SJSA1 (cell line): ENCODE data around the gene ASCL3. TPM values are rescaled to one million over a fixed set of nuclear protein-coding genes. Genes with fewer than 3 reads are reported as not detected.
A peak's percentile ranks its signal among the peaks of the same experiment; 100 is the strongest.
"Not testable (repeated sequence)": the region's sequence is repeated elsewhere in the genome, so short reads cannot be mapped to it uniquely, and the experiment has no call there.

Experiments used
- DNase-seq, 2 experiments: peaks; one replicate each; pipeline ENCODE4 v3.0.0-alpha.2; 2015 to 2020; ENCODE audit warnings: low spot score in 2 of 2, low read depth in 1 of 2
- H3K27ac ChIP-seq: fragments of 250-450 bp; sonication (Bioruptor Pico); 2 replicates; pipeline ENCODE4 v1.5.1; 2020; ENCODE audit warnings: mild to moderate bottlenecking, moderate library complexity
- H3K27me3 ChIP-seq: fragments of 250-450 bp; sonication (Bioruptor Pico); replicated peaks from 2 replicates; pipeline ENCODE4 v1.5.1; 2020; ENCODE audit warnings: mild to moderate bottlenecking, moderate library complexity
- H3K36me3 ChIP-seq: fragments of 250-450 bp; sonication (Bioruptor Pico); 2 replicates; pipeline ENCODE4 v1.5.1; 2020; ENCODE audit warnings: mild to moderate bottlenecking
- H3K4me1 ChIP-seq: fragments of 250-450 bp; sonication (Bioruptor Pico); replicated peaks from 2 replicates; pipeline ENCODE4 v1.6.1; 2021; ENCODE audit warnings: mild to moderate bottlenecking
- H3K4me3 ChIP-seq: fragments of 250-450 bp; sonication (Bioruptor Pico); 2 replicates; pipeline ENCODE4 v1.5.1; 2020; ENCODE audit warnings: mild to moderate bottlenecking
- H3K9me3 ChIP-seq: fragments of 250-450 bp; sonication (Bioruptor Pico); replicated peaks from 2 replicates; pipeline ENCODE4 v1.5.1; 2020; ENCODE audit warnings: mild to moderate bottlenecking
- total RNA-seq: library from RNA; depleted of rRNA; stranded (reverse); fragments of >200 nt; shearing (Covaris generic); gene quantifications from 2 replicates; pipeline ENCODE4 v1.2.3, GENCODE V29; 2014

Gene ASCL3
- total RNA-seq, 1 experiment from 2014 or later: not detected

GRCh38 chr11:8964324-8965320 is 21.8 kb upstream of the ASCL3 start, which contains the start of gene TMEM9B:
Gene TMEM9B, minus strand, starts transcription at chr11:8964442. Its CDS starts 129 bp downstream, at chr11:8964313.
- Histone ChIP-seq H3K4me3 (peak within 1 kb of the TSS; percentile 85), H3K4me1 (peaks cover 8% of the 10 kb centered on the region), H3K36me3 (peaks cover 8% of the 10 kb centered on the region; the same call in 1 of the 2 replicates), H3K9me3 (no peaks in the 10 kb centered on the region), H3K27me3 (no peaks in the 10 kb centered on the region), H3K27ac (peak within 1 kb of the TSS; percentile 84)
- peak; percentile 82 to 83 for DNase-seq

DNA sequence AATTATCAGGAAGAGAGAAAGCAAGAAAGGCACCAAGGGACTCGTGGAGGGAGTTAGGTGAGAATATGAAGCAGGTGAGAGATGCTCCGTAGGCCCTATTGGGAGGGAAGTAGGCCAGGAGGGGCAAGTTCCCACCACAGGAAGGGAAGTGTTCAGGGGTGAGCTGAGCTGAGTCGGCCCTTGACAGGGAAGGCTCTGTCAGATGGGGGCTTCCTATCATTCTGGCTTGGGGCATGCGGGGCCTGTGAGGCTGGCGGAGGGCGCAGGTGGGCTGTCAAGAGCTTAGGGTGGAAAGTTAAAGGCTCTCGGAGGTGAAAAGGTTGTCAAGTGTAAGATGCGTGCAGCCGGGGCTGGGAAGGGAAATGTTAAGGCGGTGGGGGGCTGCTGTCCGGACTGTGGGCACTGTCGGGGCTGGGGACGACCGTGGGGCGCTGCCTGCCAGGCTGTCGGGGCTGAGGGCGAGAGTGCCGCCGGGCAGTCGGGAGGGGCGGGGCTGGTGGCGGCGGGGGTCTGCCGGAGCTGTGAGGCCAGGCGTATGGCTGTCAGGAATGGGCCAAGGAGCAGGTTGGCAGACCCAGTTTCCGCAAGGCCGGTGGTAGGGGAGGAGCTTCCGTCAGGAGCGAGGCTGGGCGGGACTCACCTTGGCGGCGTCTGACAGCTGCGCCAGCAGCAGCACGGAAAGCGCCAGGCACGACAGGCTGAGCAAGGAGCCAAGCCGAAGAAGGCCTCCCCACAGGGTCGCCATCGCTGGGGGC is 20.9 kb upstream of the ASCL3 start:
- H3K4me3 ChIP-seq: peak overlapping the region; percentile 85
- peaks cover 12% of the 10 kb centered on the region for H3K4me1 ChIP-seq
- H3K9me3 ChIP-seq: no peaks in the 10 kb centered on the region
- H3K27me3 ChIP-seq: no peaks in the 10 kb centered on the region
- H3K27ac ChIP-seq: peak overlapping the region; percentile 84
- DNase-seq: peak in 1 of 2 experiments; percentile 50
- peaks cover 8% of the 10 kb centered on the region; the same call in 1 of the 2 replicates for H3K36me3 ChIP-seq

DNA sequence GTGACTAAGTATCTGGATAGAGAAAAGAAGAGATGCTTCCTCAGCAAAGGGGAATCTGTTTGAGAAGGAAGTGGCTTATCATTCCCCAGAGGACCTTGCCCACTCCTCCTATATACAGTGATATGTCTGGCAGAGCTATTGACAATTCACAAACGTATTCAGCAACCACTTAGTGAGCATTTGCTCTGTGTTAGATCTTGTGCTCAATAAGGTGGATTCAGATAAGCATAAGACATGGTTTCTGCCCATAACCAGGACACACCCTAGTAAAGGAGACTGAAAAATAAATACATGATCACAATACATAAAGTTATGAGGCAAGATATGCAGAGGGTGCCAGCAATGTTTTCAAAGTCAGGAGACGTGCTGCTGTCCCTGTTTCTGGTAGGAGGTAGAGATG is 20.0 kb upstream of the ASCL3 start:
- Histone ChIP-seq H3K36me3 (peaks cover 8% of the 10 kb centered on the region; the same call in 1 of the 2 replicates), H3K9me3 (no peaks in the 10 kb centered on the region), H3K27me3 (no peaks in the 10 kb centered on the region), H3K27ac (no peak overlapping the region), H3K4me1 (peaks cover 12% of the 10 kb centered on the region), H3K4me3 (no peak overlapping the region; the same call in 1 of the 2 replicates)
- no peak for DNase-seq

GRCh38 chr11:8961401-8961800 is 18.6 kb upstream of the ASCL3 start:
- no peaks in the 10 kb centered on the region for H3K9me3 ChIP-seq
- H3K27me3 ChIP-seq: no peaks in the 10 kb centered on the region
- peaks cover 8% of the 10 kb centered on the region; the same call in 1 of the 2 replicates for H3K36me3 ChIP-seq
- H3K4me3 ChIP-seq: no peak overlapping the region
- H3K4me1 ChIP-seq: peaks cover 12% of the 10 kb centered on the region
- no peak for DNase-seq
- H3K27ac ChIP-seq: no peak overlapping the region

- Histone ChIP-seq H3K27ac (no peak overlapping the region), H3K4me3 (no peak overlapping the region), H3K36me3 (peaks cover 8% of the 10 kb centered on the region; the same call in 1 of the 2 replicates), H3K4me1 (peaks cover 7% of the 10 kb centered on the region; the same call in 1 of the 2 replicates), H3K9me3 (no peaks in the 10 kb centered on the region), H3K27me3 (no peaks in the 10 kb centered on the region)
- peak in 1 of 2 experiments; percentile 29 for DNase-seq
Observed at GRCh38 chr11:8959546-8960166, 16.8 kb upstream of the ASCL3 start.

DNA sequence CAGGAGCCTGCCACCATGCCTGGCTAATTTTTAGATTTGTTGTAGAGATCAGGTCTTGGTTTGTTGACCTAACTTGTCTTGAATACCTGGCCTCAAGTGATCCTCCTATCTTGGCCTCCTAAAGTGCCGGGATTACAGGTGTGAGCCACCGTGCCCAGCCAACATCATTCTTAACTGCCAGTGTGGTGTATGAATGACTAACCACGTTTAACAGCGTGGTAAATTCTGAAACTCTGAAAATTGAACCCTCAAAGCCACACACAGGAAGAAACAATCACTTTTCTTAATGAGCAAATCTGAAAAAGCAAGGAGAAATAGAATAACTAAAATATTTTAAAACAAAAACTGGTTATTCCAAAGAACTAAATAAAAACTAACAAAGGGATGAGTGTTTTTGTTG is 14.0 kb upstream of the ASCL3 start:
- no peaks in the 10 kb centered on the region for H3K27me3 ChIP-seq
- 0 out of 2 replicates have a peak, but pooled peaks cover 2% of the 10 kb centered on the region for H3K36me3 ChIP-seq
- no peak overlapping the region for H3K4me3 ChIP-seq
- H3K27ac ChIP-seq: no peak overlapping the region
- DNase-seq: no peak
- 0 out of 2 replicates have a peak, but pooled peaks cover 4% of the 10 kb centered on the region for H3K4me1 ChIP-seq
- no peaks in the 10 kb centered on the region for H3K9me3 ChIP-seq

- H3K4me1 ChIP-seq: peaks cover 6% of the 10 kb centered on the region; the same call in 1 of the 2 replicates
- no peak overlapping the region for H3K27ac ChIP-seq
- H3K9me3 ChIP-seq: no peaks in the 10 kb centered on the region
- H3K36me3 ChIP-seq: 0 out of 2 replicates have a peak, but pooled peaks cover 2% of the 10 kb centered on the region
- no peak overlapping the region for H3K4me3 ChIP-seq
- no peaks in the 10 kb centered on the region for H3K27me3 ChIP-seq
- DNase-seq: no peak
Observed at GRCh38 chr11:8948886-8949285, 6.1 kb upstream of the ASCL3 start.

DNA sequence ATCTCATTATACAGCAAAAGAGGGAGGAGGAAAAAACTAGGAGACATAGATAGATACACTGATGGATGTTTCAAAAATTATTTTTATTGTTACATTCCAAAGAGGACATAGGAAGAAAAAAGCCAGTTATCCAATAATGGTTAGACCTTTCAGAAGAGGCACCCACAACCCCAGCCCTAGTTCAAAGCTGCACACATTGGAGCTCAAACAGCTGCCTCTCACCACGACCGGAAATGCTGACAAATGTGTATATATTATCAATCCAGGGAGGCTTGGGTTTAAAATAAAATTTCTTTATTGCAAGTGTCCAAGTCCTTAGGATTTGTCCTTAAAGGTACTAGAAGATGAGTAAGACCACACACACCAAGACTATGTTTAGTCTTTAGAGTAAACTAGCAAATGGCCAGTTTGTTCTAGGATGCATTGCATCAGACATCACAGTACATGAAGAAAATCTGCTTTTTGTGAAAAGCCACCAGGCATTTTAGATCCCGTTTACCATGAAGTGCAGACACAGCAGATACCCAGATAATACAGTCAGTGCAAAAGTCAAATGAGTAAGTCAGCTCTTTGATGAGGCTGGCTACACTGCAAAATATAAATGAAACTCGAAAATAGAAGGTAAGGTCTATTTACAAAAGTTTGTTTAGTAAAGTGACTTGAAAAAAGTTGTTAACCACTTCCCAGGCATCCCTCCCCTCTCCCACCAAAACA is 4.6 kb upstream of the ASCL3 start:
- no peak overlapping the region for H3K27ac ChIP-seq
- peaks cover 6% of the 10 kb centered on the region; the same call in 1 of the 2 replicates for H3K4me1 ChIP-seq
- no peaks in the 10 kb centered on the region for H3K36me3 ChIP-seq
- no peak overlapping the region for H3K4me3 ChIP-seq
- DNase-seq: peak in 1 of 2 experiments; percentile 1
- no peaks in the 10 kb centered on the region for H3K9me3 ChIP-seq
- H3K27me3 ChIP-seq: no peaks in the 10 kb centered on the region

DNA sequence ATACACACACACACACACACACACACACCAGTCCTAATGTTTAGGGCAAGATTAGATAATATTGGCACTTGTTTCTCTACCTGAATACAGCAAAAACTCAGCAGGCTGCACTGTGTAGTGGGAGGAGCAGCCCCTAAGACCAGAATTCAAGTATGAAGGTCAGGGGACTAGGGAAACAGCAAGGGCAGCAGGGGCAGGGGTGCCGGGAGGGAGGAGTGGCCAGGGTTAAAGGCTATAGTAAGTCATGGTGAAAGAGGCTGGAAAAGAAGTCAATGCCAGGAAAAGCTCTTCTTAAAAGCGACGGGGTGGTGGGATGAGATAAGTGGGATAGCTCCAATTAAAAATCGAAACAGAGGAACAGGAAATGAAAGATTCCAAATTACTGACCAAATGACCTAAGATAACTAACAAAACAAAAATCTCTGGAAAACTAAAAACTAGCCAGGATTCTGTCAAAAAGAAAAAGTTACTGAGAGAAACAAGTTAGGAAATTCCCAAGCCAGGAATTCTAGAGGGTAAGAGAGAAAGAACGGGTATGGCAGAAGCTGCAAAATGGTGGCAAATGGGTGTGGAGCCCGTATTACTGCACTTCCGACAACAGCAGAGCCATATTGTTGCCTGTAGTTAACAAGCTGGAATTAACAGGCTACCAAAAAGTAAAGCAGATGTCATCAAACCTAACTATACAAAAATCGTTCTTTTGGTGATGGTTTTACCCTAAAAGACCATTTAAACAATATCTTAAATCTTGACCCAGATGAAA is 1.3 kb downstream of the ASCL3 start:
- Histone ChIP-seq H3K9me3 (no peaks in the 10 kb centered on the region), H3K27ac (no peak overlapping the region), H3K27me3 (no peaks in the 10 kb centered on the region), H3K4me1 (no peaks in the 10 kb centered on the region), H3K36me3 (no peaks in the 10 kb centered on the region), H3K4me3 (no peak overlapping the region)
- DNase-seq: no peak

DNA sequence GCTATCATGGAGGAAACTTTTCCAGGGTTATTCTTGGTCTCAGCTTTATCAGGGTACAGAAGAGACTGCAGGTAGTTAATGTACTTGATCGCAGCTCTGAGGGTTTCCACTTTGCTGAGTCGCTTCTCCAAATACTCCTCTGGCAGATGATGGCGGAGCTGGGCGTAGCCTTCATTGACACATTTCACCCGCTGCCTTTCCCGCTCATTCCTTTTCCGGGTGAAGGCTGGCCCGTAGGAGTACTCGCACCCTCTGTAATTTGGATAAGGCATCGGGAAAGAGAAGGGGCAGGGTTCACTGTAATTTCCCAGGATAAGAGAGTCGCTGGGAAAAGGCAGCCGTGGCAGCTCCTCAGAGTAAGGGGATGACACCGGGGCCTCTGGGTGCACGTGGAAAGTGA is 5.2 kb downstream of the ASCL3 start:
- DNase-seq: no peak
- peaks cover 9% of the 10 kb centered on the region; the same call in 1 of the 2 replicates for H3K4me1 ChIP-seq
- H3K27me3 ChIP-seq: no peaks in the 10 kb centered on the region
- no peak overlapping the region for H3K4me3 ChIP-seq
- H3K27ac ChIP-seq: no peak overlapping the region
- no peaks in the 10 kb centered on the region for H3K36me3 ChIP-seq
- H3K9me3 ChIP-seq: no peaks in the 10 kb centered on the region

DNA sequence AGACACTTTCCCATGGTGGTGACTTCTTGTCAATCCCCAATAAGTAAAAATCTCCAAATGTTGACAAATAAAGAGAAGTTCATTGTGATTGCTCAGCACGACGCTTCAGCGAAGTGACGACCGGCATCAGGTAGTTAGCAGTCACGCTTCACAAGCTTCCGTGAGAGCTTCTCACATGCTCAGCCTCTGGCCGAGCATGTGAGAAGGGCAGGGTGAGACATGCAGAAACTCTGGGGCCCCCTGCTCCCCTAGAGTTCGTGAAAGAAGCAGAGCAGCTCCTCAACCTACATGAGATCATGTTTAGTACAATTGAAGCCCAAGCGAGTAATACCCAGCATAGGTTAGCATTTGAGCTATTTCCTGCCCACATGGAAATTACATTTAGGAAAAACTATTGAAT is 5.7 kb downstream of the ASCL3 start:
- Histone ChIP-seq H3K36me3 (no peaks in the 10 kb centered on the region), H3K4me1 (peaks cover 9% of the 10 kb centered on the region; the same call in 1 of the 2 replicates), H3K27me3 (no peaks in the 10 kb centered on the region), H3K27ac (no peak overlapping the region), H3K9me3 (no peaks in the 10 kb centered on the region), H3K4me3 (no peak overlapping the region)
- DNase-seq: no peak

DNA sequence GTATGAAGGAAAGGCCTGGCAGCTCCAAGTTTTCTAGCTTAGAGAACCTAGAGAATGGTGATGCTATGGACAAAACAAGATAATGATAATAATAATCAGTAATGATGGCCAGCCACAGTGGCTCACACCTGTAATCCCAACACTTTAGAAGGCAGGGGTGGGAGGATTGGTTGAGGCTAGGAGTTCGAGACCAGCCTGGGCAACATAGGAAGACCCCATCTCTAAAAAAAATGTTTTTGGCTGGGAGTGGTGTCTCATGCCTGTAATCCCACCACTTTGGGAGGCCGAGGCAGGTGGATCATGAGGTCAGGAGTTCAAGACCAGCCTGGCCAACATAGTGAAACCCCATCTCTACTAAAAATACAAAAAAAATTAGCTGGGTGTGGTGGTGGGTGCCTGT is 7.0 kb downstream of the ASCL3 start:
- H3K27ac ChIP-seq, H3K9me3 ChIP-seq, DNase-seq, H3K4me1 ChIP-seq, H3K4me3 ChIP-seq, H3K36me3 ChIP-seq, H3K27me3 ChIP-seq: not testable (repeated sequence)
